ENCODE data around the gene SPIRE1. TPM values are rescaled to one million over a fixed set of nuclear protein-coding genes. Genes with fewer than 3 reads are reported as not detected.

Gene SPIRE1
- total and polyA plus RNA-seq, 3 experiments from 2014 or later: 2.2 to 9.9 (median 8.1) TPM

DNA sequence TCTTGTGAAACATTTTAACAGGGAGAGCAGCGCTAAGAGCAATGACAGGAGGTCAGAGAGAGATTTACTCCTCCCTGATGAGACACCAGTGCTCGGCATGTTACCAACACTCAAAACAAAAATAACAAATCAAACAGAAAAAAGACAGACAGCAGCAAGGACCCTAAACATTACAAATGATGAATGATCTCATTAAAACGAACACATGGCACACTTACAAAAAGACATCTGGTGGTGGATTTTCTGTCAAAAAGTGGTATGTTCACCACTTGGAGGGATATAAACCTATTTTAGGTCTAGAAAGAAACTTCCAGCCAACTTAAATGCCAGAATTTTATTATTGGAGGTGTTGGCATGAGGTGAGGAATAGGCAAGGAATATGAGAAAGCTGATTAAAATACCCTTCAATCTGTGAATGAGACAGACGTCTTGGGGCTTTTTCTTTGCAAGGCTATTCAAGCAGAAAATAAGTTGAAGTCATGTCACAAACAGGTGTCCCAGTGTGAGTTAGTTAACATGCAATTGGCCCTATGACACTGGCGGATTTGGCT, 137.4 kb downstream of the SPIRE1 start:
- POLR2A ChIA-PET: no interaction called here

DNA sequence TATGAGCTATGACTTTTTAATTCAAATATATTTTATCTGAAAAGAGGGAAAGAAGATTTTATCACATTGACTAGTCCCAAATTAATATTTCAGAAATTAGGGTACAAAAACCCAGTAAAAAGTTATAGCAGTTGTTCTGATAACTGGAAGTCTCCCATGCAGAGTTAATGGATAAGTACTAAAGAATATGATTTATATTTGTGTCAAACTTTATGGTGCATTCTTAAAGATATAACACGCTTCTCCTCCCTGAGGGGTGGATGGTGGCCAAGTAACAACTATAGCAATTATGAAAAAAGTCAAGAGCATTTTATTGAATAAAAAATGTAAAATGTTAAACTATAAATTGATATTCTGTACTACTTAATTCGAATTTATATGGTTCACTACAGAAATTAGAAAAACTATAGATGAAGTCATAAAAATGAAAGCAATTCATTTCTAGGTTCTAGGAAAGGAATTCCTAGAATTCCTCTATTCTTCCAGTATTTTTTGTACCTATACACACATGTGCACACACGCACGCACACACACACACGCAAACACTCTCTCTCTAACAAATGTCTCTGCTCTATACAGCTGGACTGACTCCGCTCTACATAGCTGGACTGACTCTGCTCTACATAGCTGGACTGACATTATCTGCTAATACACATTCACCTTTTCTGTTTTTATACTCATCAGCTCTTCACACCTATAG, 138.9 kb downstream of the SPIRE1 start:
- Histone ChIP-seq H3K36me3 (ENCODE audit: insufficient read depth, low read length) (no peaks in the 10 kb centered on the region), H3K27me3 (ENCODE audit: insufficient read depth, low read length, poor library complexity, severe bottlenecking) (no peaks in the 10 kb centered on the region), H3K4me3 (ENCODE audit: low read length) (no peak overlapping the region), H3K27ac (ENCODE audit: low read depth, low read length) (no peak overlapping the region), H3K9me3 (ENCODE audit: low read length) (no peaks in the 10 kb centered on the region), H3K4me1 (ENCODE audit: insufficient read depth, low read length) (no peaks in the 10 kb centered on the region)
- ChIA-PET CTCF (no interaction called here), POLR2A (no interaction called here)
- Mint-ChIP-seq H3K4me3 (no peak overlapping the region), H3K4me1 (no peaks in the 10 kb centered on the region), H3K9me3 (no peaks in the 10 kb centered on the region), H3K27ac (no peak overlapping the region), H3K36me3 (no peaks in the 10 kb centered on the region), H3K27me3 (peaks cover 3% of the 10 kb centered on the region in 2 donors)
- no peak for DNase-seq

More for the DNA sequence above, 137.4 kb downstream of the SPIRE1 start:
- no peak overlapping the region for H3K4me3 Mint-ChIP-seq
- no peaks in the 10 kb centered on the region for H3K36me3 Mint-ChIP-seq
- H3K27me3 Mint-ChIP-seq: peaks cover 2 to 3% of the 10 kb centered on the region in 2 donors
- H3K4me1 Mint-ChIP-seq: no peaks in the 10 kb centered on the region
- no peak overlapping the region for H3K27ac Mint-ChIP-seq
- H3K27me3 ChIP-seq (ENCODE audit: insufficient read depth, low read length, poor library complexity, severe bottlenecking): no peaks in the 10 kb centered on the region
- H3K4me3 ChIP-seq (ENCODE audit: low read length): no peak overlapping the region
- no peak for DNase-seq
- no peak overlapping the region for H3K27ac ChIP-seq (ENCODE audit: low read depth, low read length)
- H3K36me3 ChIP-seq (ENCODE audit: insufficient read depth, low read length): no peaks in the 10 kb centered on the region
- no peaks in the 10 kb centered on the region for H3K4me1 ChIP-seq (ENCODE audit: insufficient read depth, low read length)
- CTCF ChIA-PET: no interaction called here
- H3K9me3 ChIP-seq (ENCODE audit: low read length): no peaks in the 10 kb centered on the region
- no peaks in the 10 kb centered on the region for H3K9me3 Mint-ChIP-seq

DNA sequence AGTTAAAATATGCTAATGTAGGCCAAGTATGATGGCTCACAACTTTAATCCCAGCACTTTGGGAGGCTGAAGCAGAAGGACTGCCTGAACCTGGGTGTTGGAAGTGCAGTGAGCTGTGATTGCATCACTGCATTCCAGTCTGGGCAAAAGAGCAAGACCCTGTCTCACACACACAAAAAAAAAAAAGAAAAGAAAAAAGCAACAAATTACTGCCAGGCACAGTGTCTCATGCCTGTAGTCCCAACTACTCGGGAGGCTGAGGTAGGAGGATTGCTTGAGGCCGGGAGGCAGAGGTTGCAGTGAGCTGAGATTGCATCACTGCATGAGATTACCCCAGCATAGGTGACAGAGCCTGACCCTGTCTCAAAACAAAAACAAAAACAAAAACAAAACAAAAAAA, 139.6 kb downstream of the SPIRE1 start:
- no peak overlapping the region for H3K4me3 Mint-ChIP-seq
- no peak overlapping the region for H3K27ac Mint-ChIP-seq
- CTCF ChIA-PET: no interaction called here

DNA sequence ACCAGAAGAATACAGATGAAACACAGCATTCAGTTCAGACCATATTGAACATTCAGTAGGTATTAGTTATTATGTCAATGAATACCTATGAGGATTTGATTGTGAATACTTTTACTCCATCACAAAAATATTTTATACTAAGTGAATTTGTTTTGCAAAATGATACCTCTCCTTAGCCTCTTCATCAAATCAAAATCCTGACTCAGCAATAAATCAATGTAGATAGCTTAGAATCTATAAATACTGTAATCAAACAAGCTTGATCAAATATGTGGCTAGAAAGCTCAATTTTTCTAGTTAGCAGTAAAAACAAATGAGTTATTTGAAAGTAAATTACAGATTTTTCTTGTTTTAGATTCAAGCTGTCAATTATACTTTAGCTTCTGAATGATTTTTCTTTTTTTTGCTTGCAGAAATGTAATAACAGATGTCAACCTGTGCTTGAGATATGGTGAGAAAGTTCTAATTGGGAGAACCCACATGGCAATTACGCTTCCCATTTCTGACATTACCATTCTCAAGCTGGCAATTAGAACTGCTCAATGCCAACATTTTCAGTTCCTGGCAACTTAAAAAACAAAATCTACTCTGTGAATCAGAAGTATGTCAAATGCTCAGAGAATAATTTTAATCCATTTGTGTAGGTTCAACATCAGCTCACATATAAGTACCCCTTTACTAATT, 140.6 kb downstream of the SPIRE1 start:
- H3K9me3 ChIP-seq (ENCODE audit: low read length): no peaks in the 10 kb centered on the region
- DNase-seq: no peak
- Mint-ChIP-seq H3K27me3 (peaks cover 3% of the 10 kb centered on the region in 2 donors), H3K27ac (no peak overlapping the region), H3K9me3 (no peaks in the 10 kb centered on the region), H3K4me3 (no peak overlapping the region), H3K36me3 (peaks cover 0 to 2% (median 0%) of the 10 kb centered on the region in 3 donors), H3K4me1 (no peaks in the 10 kb centered on the region)
- ChIA-PET POLR2A (no interaction called here), CTCF (no interaction called here)
- H3K27ac ChIP-seq (ENCODE audit: low read depth, low read length): no peak overlapping the region
- no peak overlapping the region for H3K4me3 ChIP-seq (ENCODE audit: low read length)
- no peaks in the 10 kb centered on the region for H3K4me1 ChIP-seq (ENCODE audit: insufficient read depth, low read length)
- no peaks in the 10 kb centered on the region for H3K36me3 ChIP-seq (ENCODE audit: insufficient read depth, low read length)
- no peaks in the 10 kb centered on the region for H3K27me3 ChIP-seq (ENCODE audit: insufficient read depth, low read length, poor library complexity, severe bottlenecking)

More for the DNA sequence above, 139.6 kb downstream of the SPIRE1 start:
- peaks cover 3% of the 10 kb centered on the region in 2 donors for H3K27me3 Mint-ChIP-seq
- no peak for DNase-seq
- H3K27me3 ChIP-seq (ENCODE audit: insufficient read depth, low read length, poor library complexity, severe bottlenecking): no peaks in the 10 kb centered on the region
- H3K4me3 ChIP-seq (ENCODE audit: low read length): no peak overlapping the region
- POLR2A ChIA-PET: no interaction called here
- H3K4me1 Mint-ChIP-seq: no peaks in the 10 kb centered on the region
- no peak overlapping the region for H3K27ac ChIP-seq (ENCODE audit: low read depth, low read length)
- H3K9me3 ChIP-seq (ENCODE audit: low read length): no peaks in the 10 kb centered on the region
- no peaks in the 10 kb centered on the region for H3K9me3 Mint-ChIP-seq
- no peaks in the 10 kb centered on the region for H3K36me3 ChIP-seq (ENCODE audit: insufficient read depth, low read length)
- H3K4me1 ChIP-seq (ENCODE audit: insufficient read depth, low read length): no peaks in the 10 kb centered on the region
- H3K36me3 Mint-ChIP-seq: no peaks in the 10 kb centered on the region

DNA sequence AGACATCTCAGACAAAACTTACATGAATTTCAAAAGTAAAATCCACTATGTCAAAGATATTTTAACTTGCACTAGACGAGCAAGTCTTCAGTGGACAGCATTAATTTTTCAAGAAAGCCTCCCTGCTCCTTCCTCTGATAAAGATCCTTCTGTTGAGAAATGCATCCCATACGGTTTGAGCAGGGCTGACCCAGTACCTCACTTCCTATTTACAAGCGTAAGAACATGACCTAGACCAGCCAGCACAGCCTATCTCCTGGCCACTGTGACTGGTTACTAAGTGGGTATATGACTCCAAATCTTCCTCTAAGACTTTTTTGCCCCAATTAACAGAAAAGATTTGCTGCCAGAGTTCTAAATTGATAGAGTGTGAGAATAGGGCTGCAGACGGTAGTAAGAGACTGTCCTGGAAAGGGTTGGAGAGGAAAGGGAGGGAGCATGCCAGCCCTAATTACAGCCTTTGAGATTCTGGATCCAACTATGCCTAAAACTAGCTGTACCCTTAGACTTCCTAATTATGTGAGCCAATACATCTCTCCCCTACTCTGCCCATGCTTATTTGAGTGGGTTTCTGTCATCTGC, 141.8 kb downstream of the SPIRE1 start:
- Histone ChIP-seq H3K36me3 (ENCODE audit: insufficient read depth, low read length) (no peaks in the 10 kb centered on the region), H3K9me3 (ENCODE audit: low read length) (no peaks in the 10 kb centered on the region), H3K27me3 (ENCODE audit: insufficient read depth, low read length, poor library complexity, severe bottlenecking) (no peaks in the 10 kb centered on the region), H3K4me1 (ENCODE audit: insufficient read depth, low read length) (no peaks in the 10 kb centered on the region), H3K27ac (ENCODE audit: low read depth, low read length) (no peak overlapping the region), H3K4me3 (ENCODE audit: low read length) (no peak overlapping the region)
- POLR2A ChIA-PET: no interaction called here
- Mint-ChIP-seq H3K27ac (no peak overlapping the region), H3K36me3 (peaks cover 0 to 2% (median 0%) of the 10 kb centered on the region in 3 donors), H3K27me3 (peaks cover 3% of the 10 kb centered on the region in 2 donors), H3K9me3 (no peaks in the 10 kb centered on the region), H3K4me1 (no peaks in the 10 kb centered on the region), H3K4me3 (no peak overlapping the region)
- CTCF ChIA-PET: no interaction called here
- DNase-seq: no peak

DNA sequence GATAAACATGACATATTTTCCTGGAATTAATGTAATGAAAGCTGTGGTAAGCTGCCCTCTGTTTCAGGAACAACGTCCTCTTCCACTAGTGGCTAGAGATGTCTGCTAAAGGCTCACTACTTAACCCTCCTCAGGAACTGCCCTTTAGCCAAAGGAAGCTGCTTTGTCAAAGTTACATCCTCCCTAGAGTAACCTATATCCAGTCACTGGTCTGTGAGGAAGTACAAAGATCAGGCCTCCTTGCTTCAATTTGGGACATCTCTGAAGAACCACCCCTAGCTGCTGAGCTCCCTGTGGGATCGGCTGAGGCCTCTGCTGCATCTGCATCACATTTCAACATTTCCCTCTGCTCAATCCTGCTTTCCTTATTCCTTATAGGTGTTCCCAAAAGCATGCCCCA, 142.4 kb downstream of the SPIRE1 start:
- no peaks in the 10 kb centered on the region for H3K9me3 ChIP-seq (ENCODE audit: low read length)
- peaks cover 0 to 2% (median 0%) of the 10 kb centered on the region in 3 donors for H3K36me3 Mint-ChIP-seq
- H3K9me3 Mint-ChIP-seq: no peaks in the 10 kb centered on the region
- H3K27me3 ChIP-seq (ENCODE audit: insufficient read depth, low read length, poor library complexity, severe bottlenecking): no peaks in the 10 kb centered on the region
- no peak overlapping the region for H3K4me3 Mint-ChIP-seq
- no peak overlapping the region for H3K4me3 ChIP-seq (ENCODE audit: low read length)
- no peak for DNase-seq
- H3K27ac Mint-ChIP-seq: no peak overlapping the region
- CTCF ChIA-PET: no interaction called here
- H3K27me3 Mint-ChIP-seq: peaks cover 3% of the 10 kb centered on the region in 2 donors
- POLR2A ChIA-PET: no interaction called here
- no peaks in the 10 kb centered on the region for H3K4me1 ChIP-seq (ENCODE audit: insufficient read depth, low read length)
- H3K4me1 Mint-ChIP-seq: no peaks in the 10 kb centered on the region
- H3K36me3 ChIP-seq (ENCODE audit: insufficient read depth, low read length): no peaks in the 10 kb centered on the region
- H3K27ac ChIP-seq (ENCODE audit: low read depth, low read length): no peak overlapping the region

DNA sequence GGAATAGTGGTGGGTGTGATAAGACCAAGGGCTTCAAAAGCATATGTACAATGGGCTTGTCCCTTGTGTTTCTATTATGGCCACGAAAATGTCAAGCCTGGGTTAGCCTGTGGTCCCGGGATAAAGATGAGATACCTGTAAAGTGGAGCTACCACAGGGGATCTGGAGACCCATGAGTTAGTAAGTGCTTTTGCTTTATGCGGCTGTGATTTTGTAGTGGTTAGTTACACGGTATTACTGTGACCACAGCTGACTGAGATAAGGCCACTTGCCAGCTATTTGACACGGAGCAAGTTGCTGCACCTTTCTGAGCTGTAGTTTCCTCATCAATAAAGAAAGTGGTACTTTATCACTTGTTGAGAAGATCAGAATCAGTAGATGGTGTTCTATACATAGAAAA, 150.9 kb downstream of the SPIRE1 start:
- H3K9me3 Mint-ChIP-seq: no peaks in the 10 kb centered on the region
- Histone ChIP-seq H3K27me3 (ENCODE audit: insufficient read depth, low read length, poor library complexity, severe bottlenecking) (no peaks in the 10 kb centered on the region), H3K36me3 (ENCODE audit: insufficient read depth, low read length) (no peaks in the 10 kb centered on the region), H3K27ac (ENCODE audit: low read depth, low read length) (no peak overlapping the region), H3K4me3 (ENCODE audit: low read length) (no peak overlapping the region), H3K9me3 (ENCODE audit: low read length) (no peaks in the 10 kb centered on the region), H3K4me1 (ENCODE audit: insufficient read depth, low read length) (no peaks in the 10 kb centered on the region)
- no peaks in the 10 kb centered on the region for H3K36me3 Mint-ChIP-seq
- no peak overlapping the region for H3K4me3 Mint-ChIP-seq
- POLR2A ChIA-PET: no interaction called here
- CTCF ChIA-PET: no interaction called here
- no peak for DNase-seq
- no peak overlapping the region for H3K27ac Mint-ChIP-seq
- H3K27me3 Mint-ChIP-seq: no peaks in the 10 kb centered on the region
- H3K4me1 Mint-ChIP-seq: peaks cover 0 to 5% (median 0%) of the 10 kb centered on the region in 3 donors

DNA sequence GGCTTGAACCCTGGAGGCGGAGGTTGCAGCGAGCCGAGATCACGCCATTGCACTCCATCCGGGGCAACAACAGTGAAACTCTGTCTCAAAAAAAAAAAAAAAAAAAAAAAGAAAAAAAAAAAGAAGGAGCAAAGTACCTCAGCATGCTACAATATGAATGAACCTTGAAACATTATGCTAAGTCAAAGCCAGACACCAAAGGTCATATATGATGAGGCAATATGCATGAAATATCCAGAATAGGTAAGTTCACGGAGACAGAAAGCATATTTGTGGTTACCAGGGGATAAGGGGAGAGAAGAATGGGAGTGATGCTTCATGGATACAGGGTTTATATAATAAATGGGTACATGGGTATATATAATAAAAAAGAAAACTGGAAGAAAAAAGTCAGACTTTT, 156.9 kb downstream of the SPIRE1 start:
- Mint-ChIP-seq H3K27me3 (no peaks in the 10 kb centered on the region), H3K4me1 (peaks cover 0 to 5% (median 0%) of the 10 kb centered on the region in 3 donors), H3K36me3 (peaks cover 0 to 1% (median 0%) of the 10 kb centered on the region in 3 donors), H3K4me3 (no peak overlapping the region), H3K9me3 (no peaks in the 10 kb centered on the region), H3K27ac (no peak overlapping the region)
- Histone ChIP-seq H3K36me3 (ENCODE audit: insufficient read depth, low read length) (no peaks in the 10 kb centered on the region), H3K9me3 (ENCODE audit: low read length) (no peaks in the 10 kb centered on the region), H3K27ac (ENCODE audit: low read depth, low read length) (no peak overlapping the region), H3K27me3 (ENCODE audit: insufficient read depth, low read length, poor library complexity, severe bottlenecking) (no peaks in the 10 kb centered on the region), H3K4me1 (ENCODE audit: insufficient read depth, low read length) (no peaks in the 10 kb centered on the region), H3K4me3 (ENCODE audit: low read length) (no peak overlapping the region)
- POLR2A ChIA-PET: no interaction called here
- CTCF ChIA-PET: no interaction called here
- no peak for DNase-seq
